HG03175 (cell line): ENCODE results near the gene BIN1.
"Not testable (repeated sequence)": the region's sequence is repeated elsewhere in the genome, so short reads cannot be mapped to it uniquely, and the experiment has no call there.

ENCODE experiments used
- ATAC-seq: cut with Tn5 transposase; IDR thresholded peaks from one replicate; pipeline ENCODE4 v1.9.1; 2021; ENCODE audit warnings: mild to moderate bottlenecking, moderate library complexity; ENCODE audit not compliant: unreplicated experiment

The BIN1 gene

GRCh38 chr2:127048618-127048935, 58.4 kb downstream of the BIN1 start:
- no peak for ATAC-seq

GRCh38 chr2:127047716-127048617, 59.0 kb downstream of the BIN1 start:
- no peak for ATAC-seq

- no peak for ATAC-seq
Observed at GRCh38 chr2:127047054-127047453, 59.9 kb downstream of the BIN1 start.

- ATAC-seq, result no peak
Observed at GRCh38 chr2:127046579-127046978, 60.4 kb downstream of the BIN1 start.

GRCh38 chr2:127045792-127046501, 61.0 kb downstream of the BIN1 start:
- no peak for ATAC-seq

- ATAC-seq, result no peak
Observed at GRCh38 chr2:127044977-127045661, 61.8 kb downstream of the BIN1 start.

- no peak for ATAC-seq
Observed at GRCh38 chr2:127044165-127044718, 62.7 kb downstream of the BIN1 start.

- no peak for ATAC-seq
Observed at GRCh38 chr2:127043367-127044164, 63.4 kb downstream of the BIN1 start.

GRCh38 chr2:127041259-127041970, 65.5 kb downstream of the BIN1 start:
- ATAC-seq, result no peak

- ATAC-seq, result no peak
Observed at GRCh38 chr2:127040169-127040568, 66.8 kb downstream of the BIN1 start.

- peak; percentile 56 for ATAC-seq
Observed at GRCh38 chr2:127039387-127040031, 67.4 kb downstream of the BIN1 start.

- no peak for ATAC-seq
Observed at GRCh38 chr2:127037476-127037875, 69.5 kb downstream of the BIN1 start.

- peak; percentile 76 for ATAC-seq
Observed at GRCh38 chr2:127034883-127035611, 71.9 kb downstream of the BIN1 start.

GRCh38 chr2:127034051-127034450, 72.9 kb downstream of the BIN1 start:
- ATAC-seq, result no peak

- no peak for ATAC-seq
Observed at GRCh38 chr2:127032621-127033020, 74.3 kb downstream of the BIN1 start.

GRCh38 chr2:127029350-127030051, 77.5 kb downstream of the BIN1 start:
- ATAC-seq, result no peak

GRCh38 chr2:127028745-127029144, 78.2 kb downstream of the BIN1 start:
- not testable (repeated sequence) for ATAC-seq

- no peak for ATAC-seq
Observed at GRCh38 chr2:127027715-127028114, 79.2 kb downstream of the BIN1 start.
